K562 (cell line): ENCODE data around the gene DNAJB2. TPM values are rescaled to one million over a fixed set of nuclear protein-coding genes. Genes with fewer than 3 reads are reported as not detected.

Source experiments
- ATAC-seq: fragments of 200-7000 bp; cut with Tn5 transposase; 3 replicates; pipeline ENCODE4 v1.9.1; 2020; ENCODE audit warnings: moderate library complexity
- BruUV-seq: library from RNA; stranded (reverse); fragments of 400-500 nt; replicated peaks from 2 replicates; lab custom pipeline; 2021; lab: Mats Ljungman, UMichigan
- CTCF ChIA-PET: fragments of 300-600 bp; formaldehyde crosslinking; extraction: SDS; loops from one replicate; lab custom pipeline; 2021; ENCODE audit warnings: low intra/inter-chr PET ratio; lab: Yijun Ruan, JAX
- POLR2A ChIA-PET: fragments of 300-600, 350-650 bp; sonication (Branson Sonifier 250); formaldehyde crosslinking; extraction: SDS; loops from one replicate; lab custom pipeline; 2021; ENCODE audit warnings: antibody characterized with exemption, inconsistent platforms; lab: Yijun Ruan, JAX
- DNase-seq, 4 experiments: peaks; one replicate each; pipeline versions ENCODE4 v3.0.0 to v3.0.0-alpha.2; 2011 to 2018; ENCODE audit warnings: low spot score in 3 of 4, mixed read lengths in 3 of 4; ENCODE audit errors: extremely low read depth in 1 of 4
- FAIRE-seq: peaks from 2 replicates; lab custom pipeline; 2011; peaks lifted over from hg19 to GRCh38; lab: Jason Lieb, UNC
- H2AFZ ChIP-seq: 2 replicates; pipeline ENCODE4 v1.6.0; 2011; ENCODE audit warnings: low read depth, low read length, control low read depth, inconsistent platforms
- H3K27ac ChIP-seq: fragments of 200-600 bp; 3 replicates; pipeline ENCODE4 v1.8.0; 2011; ENCODE audit warnings: low read depth, mild to moderate bottlenecking, control low read depth, inconsistent platforms, low read length, moderate library complexity, mixed read lengths; ENCODE audit errors: extremely low read depth
- H3K27me3 ChIP-seq, 2 experiments: fragments of 300-600 bp in 1 of 2; 2 replicates in 1 of 2; 3 replicates in 1 of 2; pipeline versions ENCODE4 v1.6.0 to v1.8.0; 2011; ENCODE audit warnings: inconsistent platforms in 2 of 2, low read length in 2 of 2, mild to moderate bottlenecking in 1 of 2, mixed read lengths in 1 of 2, moderate library complexity in 1 of 2; ENCODE audit not compliant: control insufficient read depth in 2 of 2, insufficient read depth in 2 of 2
- H3K36me3 ChIP-seq: fragments of 300-600 bp; 3 replicates; pipeline ENCODE4 v1.8.0; 2011; ENCODE audit warnings: mild to moderate bottlenecking, low read length, inconsistent platforms; ENCODE audit not compliant: control insufficient read depth, insufficient read depth
- H3K4me1 ChIP-seq, 2 experiments: fragments of 200-600 bp in 1 of 2; replicated peaks in 1 of 2; 2 replicates in 1 of 2; 3 replicates in 1 of 2; pipeline versions ENCODE4 v1.5.1 to v1.8.0; 2011; ENCODE audit warnings: inconsistent platforms in 2 of 2, low read length in 2 of 2, mild to moderate bottlenecking in 1 of 2, mixed read lengths in 1 of 2, moderate library complexity in 1 of 2; ENCODE audit not compliant: control insufficient read depth in 2 of 2, insufficient read depth in 2 of 2
- H3K4me2 ChIP-seq: 2 replicates; pipeline ENCODE4 v1.6.1; 2011; ENCODE audit warnings: low read length, control low read depth, inconsistent platforms, mixed read lengths; ENCODE audit not compliant: insufficient read depth
- H3K4me3 ChIP-seq: fragments of 200-600 bp; sonication (generic), shearing (Covaris generic); 2 replicates; pipeline ENCODE4 v1.5.1; 2016; ENCODE audit warnings: control low read depth, inconsistent platforms
- H3K79me2 ChIP-seq: fragments of 200-600 bp; 3 replicates; pipeline ENCODE4 v1.8.0; 2011; ENCODE audit warnings: low read length, inconsistent platforms; ENCODE audit not compliant: control insufficient read depth, insufficient read depth
- H3K9ac ChIP-seq, 2 experiments: 2 replicates each; pipeline versions ENCODE4 v1.6.0 to v1.6.1; 2011; ENCODE audit warnings: low read depth in 2 of 2, low read length in 2 of 2, control low read depth in 1 of 2, inconsistent platforms in 1 of 2, mild to moderate bottlenecking in 1 of 2, mixed read lengths in 1 of 2; ENCODE audit not compliant: insufficient read depth in 1 of 2
- H3K9me1 ChIP-seq: one replicate; pipeline ENCODE4 v1.6.0; 2011; ENCODE audit warnings: inconsistent platforms, mild to moderate bottlenecking, low read length, moderate library complexity; ENCODE audit not compliant: control insufficient read depth, insufficient read depth
- H3K9me3 ChIP-seq: replicated peaks from 2 replicates; pipeline ENCODE4 v1.5.1; 2011; ENCODE audit warnings: low read depth, low read length, inconsistent platforms; ENCODE audit not compliant: control insufficient read depth, insufficient read depth
- H4K20me1 ChIP-seq: replicated peaks from 2 replicates; pipeline ENCODE4 v1.6.1; 2011; ENCODE audit warnings: low read length, inconsistent platforms, mixed read lengths; ENCODE audit not compliant: control insufficient read depth, insufficient read depth
- DPF2 ChIP-seq: fragments of 450-650 bp; IDR thresholded peaks from 2 replicates; pipeline ENCODE4 v1.6.1; 2016
- FOXP1 ChIP-seq: sonication (generic); formaldehyde crosslinking; IDR thresholded peaks from 2 replicates; pipeline ENCODE4 v1.8.0; 2022; ENCODE audit warnings: mild to moderate bottlenecking, missing genetic modification reagents
- HDAC2 ChIP-seq: fragments of 450-650 bp; IDR thresholded peaks from 2 replicates; pipeline ENCODE4 v1.6.1; 2016; ENCODE audit warnings: mild to moderate bottlenecking
- KDM5B ChIP-seq: fragments of 200-600 bp; sonication (generic); IDR thresholded peaks from 2 replicates; pipeline ENCODE4 v1.6.1; 2012; ENCODE audit warnings: low read depth, mild to moderate bottlenecking, moderate library complexity, low read length, control low read depth, inconsistent platforms; ENCODE audit not compliant: insufficient replicate concordance
- ZNF274 ChIP-seq: IDR thresholded peaks from 2 replicates; pipeline ENCODE4 v1.6.1; 2011; ENCODE audit warnings: low read depth, mild to moderate bottlenecking, low read length, moderate library complexity, borderline replicate concordance
- WGBS: fragments of 100-300 bp; shearing (Covaris generic); methylation state at CpG from one replicate; pipeline ENCODE4 v1.1.6; 2016; ENCODE audit warnings: low coverage, mixed read lengths; ENCODE audit not compliant: insufficient coverage; ENCODE audit errors: missing lambda C conversion rate; 5-methylcytosine and 5-hydroxymethylcytosine counted together
- in situ Hi-C: fragments of 300-500 bp; cut with MboI; formaldehyde crosslinking; loops from 4 replicates; pipeline ENCODE4 v1.15.0; 2018; ENCODE audit warnings: inconsistent platforms, mixed read lengths
- intact Hi-C: fragments of 100-400 bp; cut with micrococcal nuclease; formaldehyde crosslinking; loops from 2 replicates; pipeline ENCODE4 v1.14.2; 2022
- polyA plus RNA-seq, 8 experiments: library from polyadenylated mRNA; depleted of rRNA in 4 of 8; stranded (reverse) in 5 of 8; unstranded in 3 of 8; fragments of >200 nt; fragmentation: Nextera tagmentation in 2 of 8; fragmentation: Illumina TruSeq in 1 of 8; extraction: Ambion mirVana in 2 of 8; extraction: Trizol in 1 of 8; gene quantifications; 2 replicates each; pipeline versions ENCODE4 v1.2.1 to v1.2.3, GENCODE V29; 2011 to 2014; ENCODE audit warnings: inconsistent platforms in 1 of 8, missing spikeins in 1 of 8
- total RNA-seq, 7 experiments: library from RNA; depleted of rRNA in 6 of 7; stranded (reverse); fragments of >200 nt in 6 of 7; fragmentation: Illumina TruSeq in 2 of 7; extraction: Trizol in 2 of 7; gene quantifications; 2 replicates each; pipeline versions ENCODE4 v1.2.1 to v1.2.3, GENCODE V29; 2011 to 2021; ENCODE audit warnings: low replicate concordance in 1 of 7
- TF ChIP-seq, protein P1 (sequence below): fragments of 250-450 bp; sonication (Bioruptor Pico); IDR thresholded peaks from 2 replicates; pipeline ENCODE4 v1.4.0; 2020

Gene DNAJB2
- total and polyA plus RNA-seq, 9 of the 15 experiments (the other 6 are each of a cell fraction or from before 2014, with no cell fraction given), result 0.08 to 3.0 (median 2.2) TPM; not detected in 1

DNA sequence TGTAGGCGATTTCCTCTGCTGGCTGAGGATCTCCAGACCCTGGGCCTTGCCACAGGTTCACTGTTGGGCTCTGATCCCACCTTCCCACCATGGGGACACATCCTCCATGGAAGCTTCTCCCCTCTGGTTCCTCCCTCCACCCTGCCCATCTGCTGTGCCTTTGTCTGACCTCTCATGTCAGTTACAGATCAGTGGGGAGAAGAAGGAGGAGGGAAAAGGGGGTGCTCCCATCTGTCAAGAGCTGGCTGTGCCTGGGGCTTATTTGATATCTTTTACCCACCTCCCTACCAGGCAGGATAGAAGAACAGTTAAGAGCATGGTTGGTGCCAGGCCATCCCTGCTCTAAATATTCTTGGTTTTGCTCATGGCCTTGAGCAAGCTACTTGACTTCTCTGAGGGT lies 12.3 kb upstream of the DNAJB2 start:
- Histone ChIP-seq H3K9me3 (no peaks in the 10 kb centered on the region), H3K9me1 (no peaks in the 10 kb centered on the region), H3K4me3 (no peak overlapping the region), H4K20me1 (no peaks in the 10 kb centered on the region), H3K4me2 (no peak overlapping the region), H3K79me2 (no peaks in the 10 kb centered on the region), H3K4me1 (peaks cover 4 to 11% of the 10 kb centered on the region in 2 experiments; a peak in 3 of 5 replicates), H3K27me3 (no peaks in the 10 kb centered on the region), H3K9ac (no peak overlapping the region), H2AFZ (no peak overlapping the region), H3K36me3 (no peaks in the 10 kb centered on the region), H3K27ac (no peak overlapping the region)
- CTCF ChIA-PET, result no interaction called here
- no peak for TF ChIP-seq KDM5B
- no peak for TF ChIP-seq FOXP1
- TF ChIP-seq, protein P1, sequence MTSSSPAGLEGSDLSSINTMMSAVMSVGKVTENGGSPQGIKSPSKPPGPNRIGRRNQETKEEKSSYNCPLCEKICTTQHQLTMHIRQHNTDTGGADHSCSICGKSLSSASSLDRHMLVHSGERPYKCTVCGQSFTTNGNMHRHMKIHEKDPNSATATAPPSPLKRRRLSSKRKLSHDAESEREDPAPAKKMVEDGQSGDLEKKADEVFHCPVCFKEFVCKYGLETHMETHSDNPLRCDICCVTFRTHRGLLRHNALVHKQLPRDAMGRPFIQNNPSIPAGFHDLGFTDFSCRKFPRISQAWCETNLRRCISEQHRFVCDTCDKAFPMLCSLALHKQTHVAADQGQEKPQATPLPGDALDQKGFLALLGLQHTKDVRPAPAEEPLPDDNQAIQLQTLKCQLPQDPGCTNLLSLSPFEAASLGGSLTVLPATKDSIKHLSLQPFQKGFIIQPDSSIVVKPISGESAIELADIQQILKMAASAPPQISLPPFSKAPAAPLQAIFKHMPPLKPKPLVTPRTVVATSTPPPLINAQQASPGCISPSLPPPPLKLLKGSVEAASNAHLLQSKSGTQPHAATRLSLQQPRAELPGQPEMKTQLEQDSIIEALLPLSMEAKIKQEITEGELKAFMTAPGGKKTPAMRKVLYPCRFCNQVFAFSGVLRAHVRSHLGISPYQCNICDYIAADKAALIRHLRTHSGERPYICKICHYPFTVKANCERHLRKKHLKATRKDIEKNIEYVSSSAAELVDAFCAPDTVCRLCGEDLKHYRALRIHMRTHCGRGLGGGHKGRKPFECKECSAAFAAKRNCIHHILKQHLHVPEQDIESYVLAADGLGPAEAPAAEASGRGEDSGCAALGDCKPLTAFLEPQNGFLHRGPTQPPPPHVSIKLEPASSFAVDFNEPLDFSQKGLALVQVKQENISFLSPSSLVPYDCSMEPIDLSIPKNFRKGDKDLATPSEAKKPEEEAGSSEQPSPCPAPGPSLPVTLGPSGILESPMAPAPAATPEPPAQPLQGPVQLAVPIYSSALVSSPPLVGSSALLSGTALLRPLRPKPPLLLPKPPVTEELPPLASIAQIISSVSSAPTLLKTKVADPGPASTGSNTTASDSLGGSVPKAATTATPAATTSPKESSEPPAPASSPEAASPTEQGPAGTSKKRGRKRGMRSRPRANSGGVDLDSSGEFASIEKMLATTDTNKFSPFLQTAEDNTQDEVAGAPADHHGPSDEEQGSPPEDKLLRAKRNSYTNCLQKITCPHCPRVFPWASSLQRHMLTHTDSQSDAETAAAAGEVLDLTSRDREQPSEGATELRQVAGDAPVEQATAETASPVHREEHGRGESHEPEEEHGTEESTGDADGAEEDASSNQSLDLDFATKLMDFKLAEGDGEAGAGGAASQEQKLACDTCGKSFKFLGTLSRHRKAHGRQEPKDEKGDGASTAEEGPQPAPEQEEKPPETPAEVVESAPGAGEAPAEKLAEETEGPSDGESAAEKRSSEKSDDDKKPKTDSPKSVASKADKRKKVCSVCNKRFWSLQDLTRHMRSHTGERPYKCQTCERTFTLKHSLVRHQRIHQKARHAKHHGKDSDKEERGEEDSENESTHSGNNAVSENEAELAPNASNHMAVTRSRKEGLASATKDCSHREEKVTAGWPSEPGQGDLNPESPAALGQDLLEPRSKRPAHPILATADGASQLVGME, result no peak
- TF ChIP-seq HDAC2, result no peak
- no peak for TF ChIP-seq DPF2
- no peak for TF ChIP-seq ZNF274
- in situ Hi-C loops, result no loop called here
- WGBS, result no CpG with 5 or more reads among the region's 1 CpG
- ATAC-seq (no peak), FAIRE-seq (no peak), DNase-seq (no peak)
- BruUV-seq, result no TSS peak
- POLR2A ChIA-PET, result interaction anchor here (0.6 kb wide), 1 partner anchor 12 kb away, joined by 3 read pairs; no protein-coding TSS in a partner anchor
- intact Hi-C loops, result no loop called here
